ENCODE measurements around the gene PEX1.
"Not testable (repeated sequence)": the region's sequence is repeated elsewhere in the genome, so short reads cannot be mapped to it uniquely, and the experiment has no call there.

The PEX1 gene

DNA sequence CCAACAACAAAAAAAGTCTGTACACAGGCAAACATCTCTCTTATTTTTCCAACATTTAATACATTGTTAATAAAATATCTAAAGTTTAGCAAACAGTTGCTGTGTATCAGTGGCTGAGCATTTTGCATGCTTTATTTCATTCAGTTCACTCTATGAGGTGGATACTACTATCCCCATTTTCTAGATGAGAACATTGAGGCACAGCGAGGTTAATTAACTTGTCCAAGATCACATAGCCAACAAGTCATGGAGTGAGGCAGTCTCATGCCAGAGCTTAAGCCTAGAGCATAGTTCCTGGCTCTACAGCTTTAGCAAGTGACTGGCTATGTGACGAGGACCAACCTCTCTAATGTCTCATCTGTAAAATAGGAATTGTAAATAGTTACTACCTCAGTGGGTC is 76.7 kb downstream of the PEX1 start:
- no peak overlapping the region for H3K4me3 ChIP-seq (ENCODE audit: low read depth, low read length)
- TF ChIP-seq, protein P1, sequence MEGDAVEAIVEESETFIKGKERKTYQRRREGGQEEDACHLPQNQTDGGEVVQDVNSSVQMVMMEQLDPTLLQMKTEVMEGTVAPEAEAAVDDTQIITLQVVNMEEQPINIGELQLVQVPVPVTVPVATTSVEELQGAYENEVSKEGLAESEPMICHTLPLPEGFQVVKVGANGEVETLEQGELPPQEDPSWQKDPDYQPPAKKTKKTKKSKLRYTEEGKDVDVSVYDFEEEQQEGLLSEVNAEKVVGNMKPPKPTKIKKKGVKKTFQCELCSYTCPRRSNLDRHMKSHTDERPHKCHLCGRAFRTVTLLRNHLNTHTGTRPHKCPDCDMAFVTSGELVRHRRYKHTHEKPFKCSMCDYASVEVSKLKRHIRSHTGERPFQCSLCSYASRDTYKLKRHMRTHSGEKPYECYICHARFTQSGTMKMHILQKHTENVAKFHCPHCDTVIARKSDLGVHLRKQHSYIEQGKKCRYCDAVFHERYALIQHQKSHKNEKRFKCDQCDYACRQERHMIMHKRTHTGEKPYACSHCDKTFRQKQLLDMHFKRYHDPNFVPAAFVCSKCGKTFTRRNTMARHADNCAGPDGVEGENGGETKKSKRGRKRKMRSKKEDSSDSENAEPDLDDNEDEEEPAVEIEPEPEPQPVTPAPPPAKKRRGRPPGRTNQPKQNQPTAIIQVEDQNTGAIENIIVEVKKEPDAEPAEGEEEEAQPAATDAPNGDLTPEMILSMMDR (IDR thresholded peaks at IDR 0.05; ENCODE audit: borderline replicate concordance, insufficient read depth, low read depth, low read length) = no peak

DNA sequence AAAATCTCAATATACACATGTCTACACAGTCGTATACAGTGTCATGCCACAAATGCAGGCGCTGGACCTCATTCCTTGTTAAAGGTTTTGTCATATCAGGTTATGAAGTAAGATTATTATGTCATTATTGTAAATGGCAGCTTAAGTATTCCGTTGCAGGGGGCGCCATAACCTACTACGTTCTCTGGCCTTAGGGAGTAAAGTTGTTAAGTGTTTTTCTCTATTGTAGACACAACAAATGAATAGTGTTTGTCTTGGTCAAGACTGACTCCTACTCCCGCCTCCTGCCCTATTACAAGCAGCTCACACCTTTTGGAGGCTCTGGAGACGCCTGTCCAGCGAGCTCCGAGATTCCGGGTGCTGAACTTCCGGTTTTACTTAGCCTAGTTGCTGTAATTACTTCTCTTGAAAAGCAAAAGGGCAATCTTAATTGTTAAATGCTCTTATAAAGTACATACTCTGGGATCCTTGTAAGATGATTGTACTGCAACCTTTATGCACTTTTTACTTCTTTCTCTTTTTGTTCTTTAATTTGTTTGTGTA is 80.0 kb downstream of the PEX1 start:
- TF ChIP-seq, protein P1 (IDR thresholded peaks at IDR 0.05; ENCODE audit: borderline replicate concordance, insufficient read depth, low read depth, low read length) = peak; percentile 37; the same call in 1 of the 2 replicates
- H3K4me3 ChIP-seq (ENCODE audit: low read depth, low read length) = peak overlapping the region; percentile 97

DNA sequence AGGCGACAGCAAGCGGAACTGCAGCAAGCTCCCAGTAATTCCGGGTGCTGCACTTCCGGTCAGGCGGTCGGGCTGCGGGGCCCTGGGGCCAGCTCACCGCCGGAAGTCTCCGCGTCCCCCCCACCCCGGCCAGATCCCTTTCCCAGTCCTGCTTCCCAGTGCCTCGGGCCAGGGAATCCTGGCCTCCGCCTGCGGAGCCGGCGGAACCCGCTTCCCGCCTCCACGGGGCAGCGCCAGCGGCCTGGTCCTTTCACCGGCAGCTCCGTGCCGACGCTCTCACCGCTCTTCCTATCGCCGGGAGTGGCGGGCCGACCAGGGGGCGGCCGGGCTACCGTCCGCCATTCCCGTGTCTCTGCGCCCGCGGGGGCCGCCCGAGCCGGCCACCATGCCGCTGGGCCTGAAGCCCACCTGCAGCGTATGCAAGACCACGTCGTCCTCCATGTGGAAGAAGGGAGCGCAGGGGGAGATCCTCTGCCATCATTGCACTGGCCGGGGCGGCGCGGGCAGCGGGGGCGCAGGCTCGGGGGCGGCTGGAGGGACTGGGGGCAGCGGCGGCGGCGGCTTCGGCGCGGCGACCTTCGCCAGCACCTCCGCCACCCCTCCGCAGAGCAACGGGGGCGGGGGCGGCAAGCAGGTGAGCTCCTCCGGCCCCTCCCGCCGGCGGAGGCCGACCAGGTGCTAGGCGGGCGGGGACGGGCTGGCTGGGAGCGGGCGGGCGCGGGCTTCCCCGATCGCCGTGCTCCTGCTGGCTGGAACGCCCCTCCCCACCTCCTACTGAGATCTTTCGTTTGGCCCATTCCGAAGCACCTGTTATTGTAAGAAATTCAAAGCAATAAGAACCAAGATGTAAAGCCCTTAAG is 80.7 kb downstream of the PEX1 start, which contains the start of gene GATAD1:
Gene GATAD1 (plus strand): TSS at position 138 of the 860 bp plus-strand sequence. CDS start 248 bp downstream, at position 386.
- peak within 1 kb of the TSS; percentile 97 for H3K4me3 ChIP-seq (ENCODE audit: low read depth, low read length)
- TF ChIP-seq, protein P1 (IDR thresholded peaks at IDR 0.05; ENCODE audit: borderline replicate concordance, insufficient read depth, low read depth, low read length) = peak; percentile 85

DNA sequence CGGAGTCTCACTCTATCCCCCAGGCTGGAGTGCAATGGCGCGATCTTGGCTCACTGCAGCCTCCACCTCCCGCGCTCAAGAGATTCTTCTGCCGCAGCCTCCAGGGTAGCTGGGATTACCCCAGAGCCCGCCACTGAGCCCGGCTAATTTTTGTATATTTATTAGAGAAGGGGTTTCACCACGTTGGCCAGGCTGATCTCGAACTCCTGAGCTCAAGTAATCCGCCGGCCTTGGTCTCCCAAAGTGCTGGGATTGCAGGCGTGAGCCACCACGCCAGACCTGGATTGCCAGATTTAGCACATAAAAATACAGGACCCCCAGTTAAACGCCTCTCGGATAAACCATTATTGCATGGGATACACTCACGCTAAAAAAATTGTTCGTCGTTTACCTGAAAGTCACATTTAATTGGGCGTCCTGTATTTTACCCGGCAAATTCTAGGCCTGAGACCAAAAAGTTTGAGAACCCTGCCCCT is 81.4 kb downstream of the PEX1 start:
- H3K4me3 ChIP-seq (ENCODE audit: low read depth, low read length) = peak overlapping the region; percentile 97
- TF ChIP-seq, protein P1 (IDR thresholded peaks at IDR 0.05; ENCODE audit: borderline replicate concordance, insufficient read depth, low read depth, low read length) = no peak

DNA sequence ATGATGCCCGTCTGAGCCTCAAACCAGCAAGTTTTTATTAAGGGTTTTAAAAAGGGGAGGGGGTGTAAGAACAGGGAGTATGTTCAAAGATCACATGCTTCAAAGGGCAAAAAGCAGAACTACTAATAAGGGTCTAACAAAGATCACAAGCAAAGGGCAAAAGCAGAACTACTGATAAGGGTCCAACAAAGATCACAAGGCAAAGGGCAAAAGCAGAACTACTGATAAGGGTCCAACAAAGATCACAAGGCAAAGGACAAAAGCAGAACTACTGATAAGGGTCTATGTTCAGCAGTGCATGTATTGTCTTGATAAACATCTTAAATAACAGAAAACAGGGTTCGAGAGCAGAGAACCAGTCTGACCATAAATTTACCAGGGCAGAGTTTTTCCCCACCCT is 85.6 kb downstream of the PEX1 start:
- not testable (repeated sequence) for H3K4me3 ChIP-seq (ENCODE audit: low read depth, low read length)

DNA sequence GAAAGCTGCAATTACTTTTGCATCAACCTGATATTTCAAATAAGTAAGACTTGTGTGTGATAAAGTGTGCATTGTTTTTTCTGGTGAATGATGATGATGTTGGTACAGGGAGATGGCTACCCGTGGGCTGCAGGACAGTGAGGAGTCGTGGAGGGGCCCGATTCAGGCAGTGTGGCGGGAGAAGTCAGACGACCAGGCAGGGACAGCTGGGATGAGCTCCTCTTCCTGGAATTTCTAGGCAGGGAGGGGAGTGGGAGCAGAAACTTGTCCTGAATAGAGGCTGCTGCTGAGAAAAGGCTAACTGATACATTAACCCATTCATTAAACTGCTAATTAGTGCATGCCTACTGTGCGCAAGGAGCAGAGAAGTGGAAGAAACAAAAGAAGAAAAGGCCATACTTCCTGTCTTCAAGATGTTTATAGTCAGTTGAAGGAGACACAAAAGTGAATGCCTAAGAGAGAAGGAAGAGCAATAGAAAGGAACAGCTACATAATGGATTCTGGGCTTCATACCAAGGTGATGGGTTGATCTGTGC is 90.3 kb downstream of the PEX1 start:
- TF ChIP-seq, protein P1 (IDR thresholded peaks at IDR 0.05; ENCODE audit: borderline replicate concordance, insufficient read depth, low read depth, low read length) = no peak

More for the DNA sequence above, 90.3 kb downstream of the PEX1 start:
- H3K4me3 ChIP-seq (ENCODE audit: low read depth, low read length) = no peak overlapping the region
